Activated T-cell treated with anti-CD3 and anti-CD28 coated beads for 24 hours (primary cell): Measurements from ENCODE around the gene SELENOT.

Experiments
- DNase-seq: peaks from one replicate; pipeline ENCODE4 v3.0.0-alpha.2; 2020; ENCODE audit warnings: low read depth

The SELENOT gene

DNA sequence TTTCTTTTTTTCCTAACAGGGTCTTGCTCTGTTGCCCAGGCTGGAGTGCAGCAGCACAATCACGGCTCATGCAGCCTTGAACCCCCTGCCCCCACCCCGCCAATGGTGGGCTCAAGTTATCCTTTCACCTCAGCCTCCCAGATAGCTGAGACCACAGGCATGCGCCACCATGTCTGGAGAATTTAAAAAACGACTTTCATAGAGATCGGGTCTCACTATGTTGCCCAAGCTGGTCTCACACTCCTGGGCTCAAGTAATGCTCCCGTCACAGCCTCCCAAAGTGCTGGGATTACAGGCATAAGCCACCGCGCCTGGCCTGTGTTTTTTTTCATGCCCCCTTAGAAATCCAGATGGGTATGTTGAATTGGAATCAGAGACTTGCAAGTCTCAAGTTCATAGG lies 60.3 kb downstream of the SELENOT start:
- no peak for DNase-seq

- DNase-seq = no peak
These were observed 63.0 kb downstream of the SELENOT start for GRCh38 chr3:150666167-150666566.

DNA sequence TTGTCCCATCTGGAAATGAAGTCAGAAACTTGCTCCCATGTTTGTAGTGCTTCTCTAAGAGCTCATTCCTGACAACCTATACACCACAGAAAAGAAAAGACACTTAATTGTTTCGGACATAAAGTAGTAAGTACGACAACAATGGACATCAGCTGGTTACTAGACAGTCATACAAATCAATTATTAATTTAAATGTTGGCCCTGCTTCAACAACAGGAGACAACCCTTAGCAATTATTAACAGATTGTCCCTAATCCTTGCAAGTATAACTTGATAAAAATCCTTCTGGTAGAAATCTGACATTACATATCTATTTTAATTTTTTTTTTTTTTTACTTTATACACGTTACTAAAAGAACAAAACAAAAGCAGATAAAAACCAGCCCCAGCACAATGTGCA lies 70.8 kb downstream of the SELENOT start:
- no peak for DNase-seq

DNA sequence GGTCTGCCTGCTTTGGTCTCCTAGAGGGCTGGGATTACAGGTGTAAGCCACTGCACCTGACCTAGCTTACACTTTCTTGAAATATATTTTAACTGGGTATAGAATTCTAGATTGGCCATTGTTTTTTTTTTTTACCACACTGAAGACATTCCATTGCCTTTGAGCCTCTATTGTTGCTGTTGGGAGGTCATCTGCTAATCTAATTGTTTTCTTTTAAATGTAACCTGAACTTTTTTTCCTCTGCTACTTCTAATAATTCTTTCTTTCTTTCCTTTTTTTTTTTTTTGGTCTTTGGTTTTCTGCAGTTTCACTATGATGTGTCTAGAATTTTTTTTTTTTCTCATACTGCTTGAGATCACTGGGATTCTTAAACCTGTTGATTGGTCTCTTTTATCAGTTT lies 72.5 kb downstream of the SELENOT start:
- no peak for DNase-seq
